GM12801 (cell line): ENCODE measurements around the gene LRRC37A.
"Not testable (repeated sequence)": the region's sequence is repeated elsewhere in the genome, so short reads cannot be mapped to it uniquely, and the experiment has no call there.

Experiments
- CTCF ChIP-seq: IDR thresholded peaks from one replicate; pipeline ENCODE4 v1.5.1; 2011; ENCODE audit warnings: control low read depth; ENCODE audit not compliant: insufficient read length; ENCODE audit errors: extremely low read depth

LRRC37A gene

GRCh38 chr17:46361755-46362154, 66.8 kb downstream of the LRRC37A start, which contains the start of gene ARL17B:
Gene ARL17B (minus strand): TSS chr17:46361766. CDS start chr17:46358397, 3,369 bp downstream.
- TF ChIP-seq CTCF: not testable (repeated sequence)
